GM12872 (cell line): ENCODE results near the gene PRRX1.

Experiments
- TF ChIP-seq, protein P1 (sequence below): IDR thresholded peaks from 3 replicates; pipeline ENCODE4 v1.5.1; 2011; ENCODE audit warnings: low read depth, mild to moderate bottlenecking, low read length, moderate library complexity; ENCODE audit not compliant: insufficient read depth

PRRX1 gene

DNA sequence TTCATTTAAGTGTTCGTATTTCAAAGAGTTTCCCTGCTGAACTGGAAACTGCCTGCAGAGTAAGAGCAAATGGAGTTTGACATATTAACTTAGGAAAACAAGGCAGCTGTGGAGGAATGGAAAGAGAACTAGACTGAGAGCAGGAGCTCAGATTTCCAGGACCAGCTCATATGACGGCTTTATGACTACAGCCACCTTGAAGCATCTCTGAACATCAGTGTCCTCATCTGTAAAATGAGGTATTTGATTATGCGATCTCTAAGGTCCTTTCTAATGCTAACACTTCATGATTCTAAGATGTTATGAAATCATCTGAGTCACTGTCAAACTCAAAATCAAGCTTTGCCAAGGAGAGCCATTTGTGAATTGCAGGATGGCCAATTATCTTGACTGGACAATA is 112.3 kb downstream of the PRRX1 start:
- TF ChIP-seq, protein P1, sequence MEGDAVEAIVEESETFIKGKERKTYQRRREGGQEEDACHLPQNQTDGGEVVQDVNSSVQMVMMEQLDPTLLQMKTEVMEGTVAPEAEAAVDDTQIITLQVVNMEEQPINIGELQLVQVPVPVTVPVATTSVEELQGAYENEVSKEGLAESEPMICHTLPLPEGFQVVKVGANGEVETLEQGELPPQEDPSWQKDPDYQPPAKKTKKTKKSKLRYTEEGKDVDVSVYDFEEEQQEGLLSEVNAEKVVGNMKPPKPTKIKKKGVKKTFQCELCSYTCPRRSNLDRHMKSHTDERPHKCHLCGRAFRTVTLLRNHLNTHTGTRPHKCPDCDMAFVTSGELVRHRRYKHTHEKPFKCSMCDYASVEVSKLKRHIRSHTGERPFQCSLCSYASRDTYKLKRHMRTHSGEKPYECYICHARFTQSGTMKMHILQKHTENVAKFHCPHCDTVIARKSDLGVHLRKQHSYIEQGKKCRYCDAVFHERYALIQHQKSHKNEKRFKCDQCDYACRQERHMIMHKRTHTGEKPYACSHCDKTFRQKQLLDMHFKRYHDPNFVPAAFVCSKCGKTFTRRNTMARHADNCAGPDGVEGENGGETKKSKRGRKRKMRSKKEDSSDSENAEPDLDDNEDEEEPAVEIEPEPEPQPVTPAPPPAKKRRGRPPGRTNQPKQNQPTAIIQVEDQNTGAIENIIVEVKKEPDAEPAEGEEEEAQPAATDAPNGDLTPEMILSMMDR, result no peak

DNA sequence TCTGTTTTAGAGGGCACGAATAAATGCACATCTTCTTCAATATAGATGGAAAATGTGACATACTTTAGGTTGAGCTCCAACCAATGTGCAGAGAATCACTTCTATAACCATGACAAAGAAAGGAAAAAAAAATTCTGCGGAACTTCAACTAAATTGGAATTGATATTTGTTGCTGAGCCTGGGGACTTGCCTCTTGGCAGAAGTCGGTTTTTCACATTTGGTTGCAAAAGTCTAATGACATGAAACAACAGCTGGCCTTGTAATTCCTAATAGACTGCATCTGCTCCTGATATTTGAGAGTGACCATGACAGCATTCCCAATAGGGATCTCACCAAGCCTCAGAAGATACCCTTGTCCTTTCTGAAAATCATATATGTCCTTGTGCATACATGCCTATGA is 112.8 kb downstream of the PRRX1 start:
- TF ChIP-seq, protein P1, result no peak
